NCI-H1092 (cell line): ENCODE data around the gene CTAGE1.
"Not testable (repeated sequence)": the region's sequence is repeated elsewhere in the genome, so short reads cannot be mapped to it uniquely, and the experiment has no call there.

ENCODE experiments used
- DNase-seq: peaks from one replicate; lab custom pipeline; 2025; lab: John Stamatoyannopoulos, UW

The CTAGE1 gene

GRCh38 chr18:22417496-22418188, at the start of gene CTAGE1:
Gene CTAGE1, minus strand, starts transcription at chr18:22417915. Its CDS starts 104 bp downstream, at chr18:22417811.
- no peak for DNase-seq

GRCh38 chr18:22466608-22467395, 49.1 kb upstream of the CTAGE1 start:
- no peak for DNase-seq

DNA sequence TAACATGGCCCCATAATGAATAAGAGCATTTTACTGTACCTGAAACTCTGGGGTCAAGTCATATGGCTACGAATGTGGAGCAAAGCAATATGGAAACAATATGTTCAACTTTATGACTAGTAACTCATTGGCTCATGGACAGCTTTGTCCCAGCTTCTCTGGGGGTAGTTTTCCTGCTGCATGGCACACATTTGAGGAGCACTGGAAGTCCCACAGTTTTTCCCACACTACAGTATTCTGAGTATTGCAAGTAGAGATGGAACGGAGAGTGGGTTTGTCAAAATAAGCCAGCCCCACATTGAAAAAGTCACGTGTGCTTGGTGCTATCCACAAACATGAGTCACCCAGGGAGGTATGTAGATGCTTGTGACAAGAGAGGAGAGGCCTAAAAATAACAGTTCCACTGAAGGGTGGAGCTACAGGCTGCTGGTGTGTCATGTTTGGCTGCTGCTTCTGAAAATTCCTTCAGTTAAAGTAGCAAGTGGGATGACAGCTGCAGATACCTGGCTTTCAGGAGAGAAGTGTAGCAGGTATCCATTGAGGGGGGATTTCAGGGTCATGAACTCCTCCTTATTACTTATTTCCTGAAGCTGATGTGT, 48.2 kb upstream of the CTAGE1 start:
- no peak for DNase-seq

DNA sequence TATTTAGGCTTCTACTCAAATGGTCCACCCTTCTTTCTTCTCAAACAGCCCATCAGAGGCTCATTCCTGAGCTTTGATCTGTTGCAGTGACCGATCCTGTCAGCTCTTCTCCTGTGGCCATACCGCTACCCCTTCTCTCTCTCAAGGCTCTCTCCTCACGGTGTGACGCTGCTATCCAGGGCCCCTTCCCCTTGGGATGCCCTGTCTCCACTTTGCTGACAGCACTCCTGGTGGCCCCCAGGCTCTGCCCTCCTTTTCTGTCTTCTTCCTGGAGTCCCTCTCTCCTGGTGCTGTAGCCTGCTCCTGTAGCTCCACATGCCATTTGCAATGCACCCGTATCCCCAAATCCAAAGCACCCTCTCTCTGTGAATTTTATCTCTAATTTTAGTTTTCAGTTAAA, 45.4 kb upstream of the CTAGE1 start:
- DNase-seq, result no peak

- no peak for DNase-seq
Observed at GRCh38 chr18:22459491-22459890, 41.8 kb upstream of the CTAGE1 start.

- DNase-seq, result no peak
Observed at GRCh38 chr18:22457524-22457923, 39.8 kb upstream of the CTAGE1 start.

- DNase-seq, result no peak
Observed at GRCh38 chr18:22456547-22456946, 38.8 kb upstream of the CTAGE1 start.

- DNase-seq, result no peak
Observed at GRCh38 chr18:22456116-22456480, 38.4 kb upstream of the CTAGE1 start.

- DNase-seq, result no peak
Observed at GRCh38 chr18:22455425-22456115, 37.9 kb upstream of the CTAGE1 start.

GRCh38 chr18:22453315-22453714, 35.6 kb upstream of the CTAGE1 start:
- no peak for DNase-seq

DNA sequence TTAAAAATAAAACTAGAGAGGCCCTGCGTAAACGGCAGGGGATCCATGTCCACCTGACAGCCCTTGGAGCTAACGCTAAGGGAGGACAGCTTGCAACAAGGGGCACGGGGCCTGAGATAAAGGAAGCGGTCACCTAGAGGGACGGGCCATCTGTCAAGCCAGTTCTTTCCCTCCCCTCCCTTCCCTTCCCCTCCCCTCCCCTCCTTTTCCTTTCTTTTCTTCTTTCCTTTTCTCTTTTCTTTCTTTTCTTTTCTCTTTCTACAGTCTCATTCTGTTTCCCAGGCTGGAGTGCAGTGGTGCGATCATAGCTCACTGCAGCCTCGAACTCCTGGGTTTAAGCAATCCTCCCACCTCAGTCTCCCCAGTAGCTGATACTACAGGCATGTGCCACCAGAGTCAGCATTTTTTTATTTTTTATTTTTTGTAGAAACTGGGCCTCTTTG, 34.5 kb upstream of the CTAGE1 start:
- no peak for DNase-seq

DNA sequence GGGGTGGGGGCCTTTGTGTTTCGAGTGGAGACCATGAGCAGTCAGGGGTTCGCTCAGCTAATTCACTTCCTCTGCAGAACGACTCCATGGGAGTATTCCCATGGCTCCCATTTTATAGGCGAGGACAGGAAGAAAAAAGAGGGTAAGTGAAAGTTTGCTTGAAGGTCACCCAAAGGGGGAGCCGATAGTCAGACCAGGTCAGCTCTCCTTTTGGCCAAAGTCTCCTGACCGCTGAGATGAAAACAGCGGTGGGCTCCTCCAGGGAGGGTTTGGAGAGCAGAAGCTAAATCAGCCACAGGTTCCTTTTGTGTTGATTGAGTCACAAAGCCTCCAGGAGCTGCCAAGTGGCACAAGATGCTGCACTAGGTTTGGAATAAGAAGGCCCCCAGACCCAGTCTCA, 34.1 kb upstream of the CTAGE1 start:
- no peak for DNase-seq

DNA sequence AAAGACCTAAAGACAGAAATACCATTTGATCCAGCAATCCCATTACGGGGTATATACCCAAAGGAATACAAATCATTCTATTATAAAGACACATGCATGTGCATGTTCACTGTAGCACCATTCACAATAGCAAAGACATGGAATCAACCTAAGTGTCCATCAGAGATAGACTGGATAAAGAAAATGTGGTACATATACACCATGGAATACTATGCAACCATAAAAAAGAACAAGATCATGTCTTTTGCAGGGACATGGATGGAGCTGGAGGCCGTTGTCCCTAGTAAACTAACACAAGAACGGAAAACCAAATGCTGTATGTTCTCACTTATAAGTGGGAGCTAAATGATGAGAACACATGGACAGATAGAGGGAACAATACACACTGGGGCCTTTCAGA, 33.1 kb upstream of the CTAGE1 start:
- DNase-seq, result not testable (repeated sequence)

DNA sequence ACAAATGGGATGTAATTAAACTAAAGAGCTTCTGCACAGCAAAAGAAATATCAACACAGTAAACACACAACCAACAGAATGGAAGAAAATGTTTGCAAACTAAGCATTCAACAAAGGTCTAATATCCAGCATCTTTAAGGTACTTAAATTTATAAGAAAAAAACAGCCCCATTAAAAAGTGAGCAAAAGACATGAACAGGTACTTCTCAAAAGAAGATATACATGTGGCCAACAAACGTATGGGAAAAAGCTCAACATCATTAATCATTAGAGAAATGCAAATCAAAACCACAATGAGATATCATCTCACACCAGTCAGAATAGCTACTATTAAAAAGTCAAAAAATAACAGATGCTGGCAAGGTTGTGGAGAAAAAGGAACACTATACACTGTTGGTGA, 32.6 kb upstream of the CTAGE1 start:
- not testable (repeated sequence) for DNase-seq

DNA sequence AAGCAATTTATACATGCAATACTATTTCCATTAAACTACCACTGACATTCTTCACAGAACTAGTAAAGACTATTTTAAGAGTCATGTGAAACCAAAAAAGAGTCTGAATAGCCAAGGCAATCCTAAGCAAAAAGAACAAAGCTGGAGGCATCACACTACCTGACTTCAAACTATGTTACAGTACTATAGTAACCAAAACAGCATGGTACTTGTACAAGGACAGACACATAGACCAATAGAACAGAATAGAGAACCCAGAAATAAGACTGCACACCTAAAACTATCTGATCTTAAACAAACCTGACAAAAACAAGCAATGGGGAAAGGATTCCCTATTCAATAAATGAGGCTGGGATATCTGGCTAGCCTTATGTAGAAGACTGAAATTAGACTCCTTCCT, 32.0 kb upstream of the CTAGE1 start:
- not testable (repeated sequence) for DNase-seq

- DNase-seq, result no peak
Observed at GRCh38 chr18:22448238-22448637, 30.5 kb upstream of the CTAGE1 start.

- DNase-seq, result no peak
Observed at GRCh38 chr18:22447792-22448191, 30.1 kb upstream of the CTAGE1 start.

DNA sequence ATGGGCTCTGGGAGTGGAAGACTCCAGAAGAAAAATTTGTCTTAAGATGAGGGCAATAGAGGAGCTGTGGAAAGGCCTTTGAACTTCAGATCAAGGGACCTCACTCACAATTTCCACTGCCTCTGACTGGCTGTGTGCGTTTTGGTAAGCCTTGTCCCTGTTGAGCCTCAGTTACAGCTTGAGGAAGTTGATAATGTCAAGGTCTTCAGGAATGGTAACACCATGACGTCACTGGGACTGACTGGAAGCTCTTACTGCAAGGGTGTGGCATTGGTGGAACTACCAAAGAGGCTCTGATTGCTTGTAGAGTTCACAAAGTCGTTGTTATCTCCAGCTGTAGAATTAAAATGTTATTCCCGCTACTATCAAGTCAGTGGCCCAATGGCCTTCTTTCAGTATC, 29.2 kb upstream of the CTAGE1 start:
- no peak for DNase-seq

GRCh38 chr18:22446325-22446724, 28.6 kb upstream of the CTAGE1 start:
- no peak for DNase-seq

- no peak for DNase-seq
Observed at GRCh38 chr18:22441638-22442037, 23.9 kb upstream of the CTAGE1 start.

GRCh38 chr18:22439447-22439846, 21.7 kb upstream of the CTAGE1 start:
- DNase-seq, result no peak

GRCh38 chr18:22436136-22436535, 18.4 kb upstream of the CTAGE1 start:
- no peak for DNase-seq
